IPS-18c (cell line): ENCODE measurements around the gene VWA2.

ENCODE experiments used
- H3K4me3 ChIP-seq: 2 replicates; pipeline ENCODE4 v1.7.0; 2013; ENCODE audit warnings: low read depth, mild to moderate bottlenecking, low read length, moderate library complexity; ENCODE audit not compliant: insufficient read depth
- H3K9me3 ChIP-seq: one replicate; pipeline ENCODE4 v1.6.1; 2013; ENCODE audit warnings: mild to moderate bottlenecking, low read length, moderate library complexity; ENCODE audit not compliant: control insufficient read depth, insufficient read depth

The VWA2 gene

DNA sequence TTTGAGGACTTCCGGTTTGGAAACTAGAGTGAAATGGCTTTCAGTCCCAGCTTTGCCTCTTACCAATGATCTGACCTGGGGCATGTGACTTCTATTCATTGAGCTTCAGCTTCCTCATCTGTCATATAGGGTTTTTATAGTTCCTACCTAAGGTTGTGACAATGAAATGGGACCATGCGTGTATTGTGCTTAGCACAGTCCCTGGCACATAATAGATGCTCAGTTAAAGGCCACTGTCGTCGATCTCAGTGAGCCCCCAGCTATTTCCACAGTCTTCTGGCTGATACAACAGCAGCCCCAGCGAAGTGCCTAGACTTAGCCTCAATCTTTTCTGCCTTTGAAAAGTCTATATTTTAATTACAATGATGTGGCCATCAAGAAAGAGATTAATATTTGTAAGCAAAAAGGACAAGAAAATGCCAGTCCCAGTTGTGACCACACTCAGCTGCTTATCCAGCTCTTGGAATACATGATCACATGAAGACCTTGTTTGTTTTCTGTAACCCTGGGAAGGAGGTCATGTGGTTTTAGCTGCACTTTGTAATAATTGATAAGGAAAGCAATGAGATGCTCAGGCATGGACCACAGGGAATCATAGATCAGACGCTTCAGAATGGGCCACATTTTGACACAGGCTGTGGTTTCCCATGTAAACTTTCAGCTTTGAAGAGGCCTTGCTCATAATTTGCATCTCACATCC, 44.6 kb downstream of the VWA2 start:
- Histone ChIP-seq H3K4me3 (no peak overlapping the region), H3K9me3 (no peaks in the 10 kb centered on the region)

DNA sequence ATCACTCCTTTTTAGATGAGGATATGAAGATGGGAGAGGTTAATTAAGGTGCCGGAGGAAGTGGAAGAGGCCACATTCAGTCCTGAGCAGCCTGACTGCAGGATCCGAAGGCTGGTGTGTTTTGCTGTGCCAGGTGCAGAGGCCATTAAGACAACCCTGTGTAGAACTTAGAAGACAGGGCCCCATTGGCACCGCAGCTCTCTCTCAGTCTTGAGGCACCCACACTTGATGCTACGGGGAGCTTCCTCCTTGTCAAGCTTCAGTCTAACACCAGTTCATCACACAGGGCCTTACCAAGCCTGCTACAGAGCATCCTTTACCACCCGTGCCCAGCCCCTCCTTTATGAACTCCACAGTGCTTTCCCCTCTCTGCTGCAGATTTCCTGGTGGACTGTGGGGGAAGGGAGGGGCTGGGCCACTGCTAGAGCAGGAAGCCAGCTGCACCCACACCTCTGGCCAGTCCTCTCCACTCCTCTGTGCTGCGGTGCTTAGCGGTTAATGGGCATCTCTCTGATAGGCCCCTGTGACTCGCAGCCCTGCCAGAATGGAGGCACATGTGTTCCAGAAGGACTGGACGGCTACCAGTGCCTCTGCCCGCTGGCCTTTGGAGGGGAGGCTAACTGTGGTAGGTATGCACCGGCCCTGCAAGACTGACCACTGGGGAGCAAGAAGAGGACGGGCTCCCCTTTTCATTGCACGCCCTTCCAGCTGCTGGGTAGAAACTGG, 45.5 kb downstream of the VWA2 start:
- H3K9me3 ChIP-seq = no peaks in the 10 kb centered on the region
- no peak overlapping the region for H3K4me3 ChIP-seq

DNA sequence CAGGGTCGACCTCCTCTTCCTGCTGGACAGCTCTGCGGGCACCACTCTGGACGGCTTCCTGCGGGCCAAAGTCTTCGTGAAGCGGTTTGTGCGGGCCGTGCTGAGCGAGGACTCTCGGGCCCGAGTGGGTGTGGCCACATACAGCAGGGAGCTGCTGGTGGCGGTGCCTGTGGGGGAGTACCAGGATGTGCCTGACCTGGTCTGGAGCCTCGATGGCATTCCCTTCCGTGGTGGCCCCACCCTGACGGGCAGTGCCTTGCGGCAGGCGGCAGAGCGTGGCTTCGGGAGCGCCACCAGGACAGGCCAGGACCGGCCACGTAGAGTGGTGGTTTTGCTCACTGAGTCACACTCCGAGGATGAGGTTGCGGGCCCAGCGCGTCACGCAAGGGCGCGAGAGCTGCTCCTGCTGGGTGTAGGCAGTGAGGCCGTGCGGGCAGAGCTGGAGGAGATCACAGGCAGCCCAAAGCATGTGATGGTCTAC, 46.9 kb downstream of the VWA2 start:
- Histone ChIP-seq H3K4me3 (no peak overlapping the region), H3K9me3 (no peaks in the 10 kb centered on the region)

DNA sequence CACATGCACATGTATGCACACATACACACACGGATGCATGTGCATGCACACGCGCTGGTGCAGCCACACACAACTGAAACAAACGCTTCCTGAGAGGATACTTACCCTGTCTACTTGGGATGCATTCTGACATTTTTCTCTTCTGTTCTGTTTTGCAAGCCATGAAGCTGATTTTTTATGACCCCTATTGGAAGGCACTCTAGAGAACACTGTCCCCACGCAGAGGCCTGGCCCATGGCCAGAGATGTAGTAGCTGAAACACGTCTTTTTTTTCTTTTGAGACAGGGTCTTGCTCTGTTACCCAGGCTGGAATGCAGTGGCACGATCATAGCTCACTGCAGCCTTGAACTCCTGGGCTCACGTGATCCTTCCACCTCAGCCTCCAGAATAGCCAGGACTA, 47.9 kb downstream of the VWA2 start:
- Histone ChIP-seq H3K9me3 (no peaks in the 10 kb centered on the region), H3K4me3 (no peak overlapping the region)

DNA sequence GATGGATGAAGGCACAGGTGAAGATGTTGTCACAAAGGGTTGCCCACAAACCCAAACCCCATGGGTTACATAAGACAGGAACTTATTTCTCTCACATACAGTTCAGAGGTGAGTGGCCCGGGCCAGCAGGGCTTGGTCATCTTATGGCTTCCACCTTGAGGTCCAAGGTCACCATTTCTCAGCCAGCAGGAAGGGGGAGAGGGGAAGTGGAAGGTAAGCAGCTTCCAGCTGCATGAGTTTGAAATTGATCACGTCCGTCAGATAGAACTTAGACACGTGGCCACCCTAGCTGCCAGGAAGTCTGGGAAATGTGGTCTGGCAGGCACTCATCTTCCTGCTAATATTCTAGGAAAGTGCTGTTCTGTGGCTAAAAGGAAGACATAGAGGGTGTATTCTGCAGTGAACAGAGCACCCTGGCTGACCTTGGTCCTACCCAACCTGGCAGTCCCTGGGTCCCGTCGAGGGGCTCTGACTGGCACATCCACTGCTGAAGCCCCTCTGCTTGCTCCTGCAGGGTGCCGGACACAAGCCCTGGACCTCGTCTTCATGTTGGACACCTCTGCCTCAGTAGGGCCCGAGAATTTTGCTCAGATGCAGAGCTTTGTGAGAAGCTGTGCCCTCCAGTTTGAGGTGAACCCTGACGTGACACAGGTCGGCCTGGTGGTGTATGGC, 49.5 kb downstream of the VWA2 start:
- no peak overlapping the region for H3K4me3 ChIP-seq

DNA sequence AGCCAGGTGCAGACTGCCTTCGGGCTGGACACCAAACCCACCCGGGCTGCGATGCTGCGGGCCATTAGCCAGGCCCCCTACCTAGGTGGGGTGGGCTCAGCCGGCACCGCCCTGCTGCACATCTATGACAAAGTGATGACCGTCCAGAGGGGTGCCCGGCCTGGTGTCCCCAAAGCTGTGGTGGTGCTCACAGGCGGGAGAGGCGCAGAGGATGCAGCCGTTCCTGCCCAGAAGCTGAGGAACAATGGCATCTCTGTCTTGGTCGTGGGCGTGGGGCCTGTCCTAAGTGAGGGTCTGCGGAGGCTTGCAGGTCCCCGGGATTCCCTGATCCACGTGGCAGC, 50.0 kb downstream of the VWA2 start:
- H3K4me3 ChIP-seq = no peak overlapping the region
- H3K9me3 ChIP-seq = no peaks in the 10 kb centered on the region

More for the DNA sequence above, 49.5 kb downstream of the VWA2 start:
- no peaks in the 10 kb centered on the region for H3K9me3 ChIP-seq

DNA sequence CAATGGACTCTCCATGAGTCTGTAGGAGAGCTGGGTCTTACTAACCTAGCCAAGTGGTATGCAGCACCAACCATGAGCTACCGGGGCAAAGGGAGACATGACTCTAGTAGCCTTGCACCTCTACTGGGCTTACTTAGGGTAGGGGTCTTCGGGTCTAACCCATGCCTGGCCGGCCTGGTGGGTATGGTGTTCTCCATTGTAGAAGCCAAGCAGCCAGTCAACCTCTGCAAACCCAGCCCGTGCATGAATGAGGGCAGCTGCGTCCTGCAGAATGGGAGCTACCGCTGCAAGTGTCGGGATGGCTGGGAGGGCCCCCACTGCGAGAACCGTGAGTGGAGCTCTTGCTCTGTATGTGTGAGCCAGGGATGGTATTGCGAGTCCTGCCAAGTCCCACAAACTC, 51.0 kb downstream of the VWA2 start:
- Histone ChIP-seq H3K9me3 (no peaks in the 10 kb centered on the region), H3K4me3 (no peak overlapping the region)

DNA sequence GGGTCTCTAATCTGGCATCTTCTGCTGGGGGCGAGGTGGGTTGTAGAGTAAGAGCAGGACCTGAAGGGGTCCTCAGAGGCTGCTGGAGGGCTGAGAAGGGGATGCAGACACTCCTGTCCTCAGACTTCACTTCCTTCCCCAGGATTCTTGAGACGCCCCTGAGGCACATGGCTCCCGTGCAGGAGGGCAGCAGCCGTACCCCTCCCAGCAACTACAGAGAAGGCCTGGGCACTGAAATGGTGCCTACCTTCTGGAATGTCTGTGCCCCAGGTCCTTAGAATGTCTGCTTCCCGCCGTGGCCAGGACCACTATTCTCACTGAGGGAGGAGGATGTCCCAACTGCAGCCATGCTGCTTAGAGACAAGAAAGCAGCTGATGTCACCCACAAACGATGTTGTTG, 52.0 kb downstream of the VWA2 start:
- Histone ChIP-seq H3K9me3 (no peaks in the 10 kb centered on the region), H3K4me3 (no peak overlapping the region)

DNA sequence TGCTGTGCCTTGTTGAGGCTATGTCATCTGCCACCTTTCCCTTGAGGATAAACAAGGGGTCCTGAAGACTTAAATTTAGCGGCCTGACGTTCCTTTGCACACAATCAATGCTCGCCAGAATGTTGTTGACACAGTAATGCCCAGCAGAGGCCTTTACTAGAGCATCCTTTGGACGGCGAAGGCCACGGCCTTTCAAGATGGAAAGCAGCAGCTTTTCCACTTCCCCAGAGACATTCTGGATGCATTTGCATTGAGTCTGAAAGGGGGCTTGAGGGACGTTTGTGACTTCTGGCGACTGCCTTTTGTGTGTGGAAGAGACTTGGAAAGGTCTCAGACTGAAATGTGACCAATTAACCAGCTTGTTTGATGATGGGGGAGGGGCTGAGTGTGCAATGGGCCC, 52.5 kb downstream of the VWA2 start:
- Histone ChIP-seq H3K9me3 (no peaks in the 10 kb centered on the region), H3K4me3 (no peak overlapping the region)

DNA sequence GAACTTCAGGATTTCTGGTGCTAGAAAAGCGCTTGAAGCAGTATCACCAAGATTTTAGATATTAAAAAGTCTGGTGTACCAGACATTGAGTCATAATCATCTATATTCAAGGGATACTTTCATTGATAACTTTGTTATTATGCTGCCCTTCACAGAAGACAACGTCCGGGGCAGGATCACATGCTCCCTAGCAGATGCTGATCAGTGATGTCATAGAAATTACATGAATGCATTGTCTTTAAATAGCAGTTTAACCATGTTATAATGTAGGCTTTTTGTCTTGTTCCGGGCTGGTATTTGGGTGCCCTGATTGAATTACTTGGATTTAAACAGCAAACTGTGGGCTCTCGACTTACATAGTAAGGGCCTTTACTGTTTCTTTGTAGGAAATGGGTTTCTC, 54.0 kb downstream of the VWA2 start:
- Histone ChIP-seq H3K4me3 (no peak overlapping the region), H3K9me3 (no peaks in the 10 kb centered on the region)

DNA sequence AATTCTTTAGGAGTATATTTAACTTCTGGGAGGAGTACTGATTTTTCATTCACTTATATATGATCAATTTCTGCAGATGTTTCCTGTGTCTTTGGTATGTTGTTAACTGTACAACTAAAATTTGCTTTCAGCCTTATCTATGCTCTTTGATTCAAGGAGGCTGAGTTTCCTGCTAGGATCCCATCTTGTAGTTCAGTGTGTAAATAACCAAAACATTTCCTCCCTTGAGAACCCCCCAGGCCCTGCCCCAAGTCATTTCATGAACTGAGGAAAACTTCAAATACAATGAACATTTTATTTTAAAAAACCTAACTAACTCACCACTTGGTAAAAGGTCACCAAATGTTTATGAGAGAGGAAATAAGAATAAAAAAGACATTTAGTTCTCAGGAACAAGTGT, 55.5 kb downstream of the VWA2 start:
- Histone ChIP-seq H3K4me3 (no peak overlapping the region), H3K9me3 (no peaks in the 10 kb centered on the region)

DNA sequence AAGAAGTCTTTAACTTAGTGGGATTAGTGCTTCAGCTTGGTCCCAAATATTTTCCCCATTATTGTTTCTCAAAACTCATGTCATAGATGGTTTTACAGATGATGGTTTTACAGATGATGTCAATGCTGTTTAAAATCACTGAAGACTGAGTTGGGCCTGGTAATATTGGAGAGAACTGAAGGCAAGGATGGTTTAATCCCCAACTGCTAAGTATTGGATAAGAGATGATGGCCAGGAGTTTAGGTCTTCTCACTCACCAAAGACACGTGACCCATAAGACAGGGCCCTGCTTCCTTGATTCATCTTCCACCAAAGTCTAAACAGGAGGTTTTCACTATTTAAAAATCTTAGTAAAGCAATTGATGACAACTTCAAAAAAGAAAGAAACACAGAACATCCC, 56.3 kb downstream of the VWA2 start:
- no peaks in the 10 kb centered on the region for H3K9me3 ChIP-seq

DNA sequence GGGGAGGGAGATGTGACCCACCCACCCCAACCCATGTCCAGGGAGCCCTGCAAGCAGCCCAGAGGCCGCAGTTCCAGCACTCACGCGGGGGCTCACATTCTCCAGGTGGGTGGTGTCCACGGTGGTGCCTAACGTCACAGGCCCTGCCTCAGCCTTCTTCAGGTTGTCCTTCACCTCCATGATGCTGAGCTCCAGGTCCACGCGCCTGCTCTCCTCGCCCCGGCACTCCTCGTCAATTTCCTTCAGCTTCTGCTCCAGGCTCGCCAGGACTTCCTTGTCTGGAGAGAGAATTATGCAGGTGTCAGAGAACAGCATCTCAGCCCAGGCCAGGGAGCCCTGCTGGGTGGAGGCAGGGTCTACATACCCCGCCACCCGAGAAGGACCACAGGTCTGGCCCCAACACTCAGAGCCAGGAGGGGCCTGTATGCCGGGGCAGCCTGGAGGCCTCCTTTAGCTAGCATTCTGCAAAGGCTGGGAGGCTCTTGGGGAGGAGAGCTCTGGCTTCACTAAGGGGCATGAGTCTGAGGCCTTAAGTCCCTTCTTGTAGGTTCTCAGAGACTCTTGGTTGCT, 58.2 kb downstream of the VWA2 start:
- Histone ChIP-seq H3K4me3 (no peak overlapping the region), H3K9me3 (no peaks in the 10 kb centered on the region)

More for the DNA sequence above, 56.3 kb downstream of the VWA2 start:
- H3K4me3 ChIP-seq = no peak overlapping the region

DNA sequence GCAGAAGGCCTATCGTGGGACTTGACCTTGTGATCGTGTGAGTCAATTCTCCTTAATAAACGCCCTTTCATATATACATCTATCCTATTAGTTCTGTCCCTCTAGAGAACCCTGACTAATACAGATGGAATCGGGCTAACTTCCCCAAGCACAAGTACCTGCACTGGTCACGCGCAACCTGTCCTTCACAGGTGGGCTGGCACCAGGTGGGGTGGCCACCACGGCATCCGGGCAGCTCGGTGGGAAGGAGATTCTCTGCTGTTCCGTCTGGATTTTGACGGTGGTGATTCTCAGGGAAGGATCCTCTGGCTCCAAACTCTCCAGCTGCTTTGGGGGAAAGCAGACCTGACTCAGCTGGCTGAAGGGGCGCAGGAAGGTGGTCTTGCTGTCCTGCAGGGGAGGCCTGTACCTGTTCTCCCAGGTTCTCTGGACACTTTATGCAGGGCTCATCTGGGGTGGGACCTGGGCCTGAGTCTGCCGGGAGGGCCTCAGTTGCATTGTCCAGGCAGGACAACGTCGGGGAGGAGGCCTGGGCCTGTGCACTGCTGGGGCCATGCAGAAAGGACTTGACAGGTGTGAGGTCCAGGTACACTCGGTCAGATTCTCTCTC, 61.1 kb downstream of the VWA2 start:
- Histone ChIP-seq H3K4me3 (no peak overlapping the region), H3K9me3 (no peaks in the 10 kb centered on the region)

DNA sequence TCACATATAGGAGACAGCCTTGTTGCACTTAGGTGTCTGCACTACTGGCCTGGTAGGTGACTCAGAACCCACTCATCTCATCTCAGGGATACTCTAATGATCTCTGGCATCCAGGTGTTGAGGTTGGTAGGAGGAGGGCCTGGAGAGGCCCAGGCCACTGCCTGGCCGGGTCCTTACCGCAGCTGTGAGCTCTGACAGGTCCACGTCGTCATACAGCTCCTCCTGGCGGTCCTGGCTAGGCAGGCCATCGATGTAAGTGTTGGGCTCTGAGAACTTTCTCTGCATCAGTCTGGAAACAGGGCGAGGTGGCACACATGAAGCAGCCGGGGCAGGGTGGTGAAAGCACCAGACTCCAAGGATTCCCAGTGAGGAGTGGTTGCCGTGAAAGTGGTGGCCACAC, 62.1 kb downstream of the VWA2 start:
- Histone ChIP-seq H3K9me3 (no peaks in the 10 kb centered on the region), H3K4me3 (no peak overlapping the region)

DNA sequence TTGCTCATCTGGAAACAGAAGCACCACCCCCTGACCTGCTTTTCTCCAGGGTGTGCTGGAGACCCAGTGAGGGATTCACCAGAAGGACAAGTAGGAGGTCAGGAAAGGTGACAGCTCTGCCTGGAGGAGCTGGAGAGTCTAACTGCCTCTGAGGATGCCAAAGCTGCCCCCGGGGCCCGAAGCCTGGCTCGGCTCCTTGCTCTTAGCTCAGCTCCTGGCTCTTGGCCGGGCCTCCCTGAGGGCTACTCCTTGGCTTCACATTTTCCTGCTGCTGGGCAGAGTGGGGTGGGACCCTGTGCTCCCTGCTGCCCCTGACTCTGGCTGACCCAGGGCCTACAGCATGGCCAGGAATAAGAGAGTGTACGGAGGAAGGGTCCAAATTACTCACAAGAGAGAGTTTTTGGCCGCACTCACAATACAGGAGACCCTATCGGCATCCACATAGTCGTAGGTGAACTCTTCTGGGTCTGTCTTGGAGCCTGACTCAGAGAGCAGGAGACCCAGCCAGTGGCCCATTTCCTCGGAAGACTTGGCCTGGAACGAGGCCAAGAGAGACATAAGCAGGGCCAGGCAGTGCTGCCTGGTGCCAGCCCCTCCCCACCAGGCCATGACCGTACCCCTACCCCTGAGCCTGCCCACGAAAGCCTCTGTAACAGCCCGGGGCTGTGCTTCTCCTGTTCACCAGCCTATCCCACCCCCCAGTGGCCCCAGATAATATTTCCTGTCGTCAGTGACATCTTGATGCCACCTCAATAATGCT, 63.1 kb downstream of the VWA2 start:
- Histone ChIP-seq H3K4me3 (no peak overlapping the region), H3K9me3 (no peaks in the 10 kb centered on the region)

DNA sequence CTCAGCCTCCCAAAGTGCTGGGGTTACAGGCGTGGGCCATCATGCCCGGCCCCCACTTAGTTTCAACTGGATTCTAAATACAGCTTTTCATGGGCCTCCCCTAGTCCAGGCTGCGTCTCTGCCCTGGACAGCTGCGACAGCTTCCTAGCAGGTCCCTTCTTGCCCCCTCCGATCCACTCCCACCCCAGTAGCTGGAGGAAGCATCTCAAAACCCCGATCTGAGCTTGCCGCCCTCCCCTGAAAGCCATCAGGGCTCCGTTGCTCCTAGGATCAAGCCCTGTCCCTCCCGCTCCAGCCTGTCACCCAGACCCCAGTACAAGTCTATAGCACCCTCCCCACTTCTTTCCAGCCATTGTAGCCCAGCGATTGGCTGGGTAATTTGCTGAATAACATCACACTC, 64.5 kb downstream of the VWA2 start:
- Histone ChIP-seq H3K9me3 (no peaks in the 10 kb centered on the region), H3K4me3 (no peak overlapping the region)
